Nephron (organoid): Measurements from ENCODE around the gene NAP1L5.

Experiments used
- H3K27ac Mint-ChIP-seq, 3 experiments: 2 replicates each; pipeline ENCODE4 v1.8.0; 2020; ENCODE audit warnings: mixed read lengths in 3 of 3, mild to moderate bottlenecking in 2 of 3, moderate library complexity in 1 of 3
- H3K27me3 Mint-ChIP-seq: 2 replicates; pipeline ENCODE4 v1.8.0; 2021; ENCODE audit warnings: low read depth, mild to moderate bottlenecking, moderate library complexity, mixed read lengths
- H3K36me3 Mint-ChIP-seq: 2 replicates; pipeline ENCODE4 v1.8.0; 2020; ENCODE audit warnings: low read depth, mixed read lengths
- H3K4me1 Mint-ChIP-seq: 2 replicates; pipeline ENCODE4 v1.8.0; 2020; ENCODE audit warnings: mixed read lengths
- H3K4me3 Mint-ChIP-seq, 3 experiments: 2 replicates each; pipeline ENCODE4 v1.8.0; 2020; ENCODE audit warnings: mild to moderate bottlenecking in 3 of 3, mixed read lengths in 3 of 3, moderate library complexity in 2 of 3
- H3K9me3 Mint-ChIP-seq: 2 replicates; pipeline ENCODE4 v1.8.0; 2020; ENCODE audit warnings: mixed read lengths
- TF ChIP-seq, protein P1 (sequence below), 3 experiments: fragments of 200-600 bp; sonication (generic); IDR thresholded peaks; one replicate each; pipeline ENCODE4 v1.5.0; 2021; ENCODE audit warnings: antibody characterized with exemption in 3 of 3; ENCODE audit not compliant: unreplicated experiment in 3 of 3

NAP1L5 gene

DNA sequence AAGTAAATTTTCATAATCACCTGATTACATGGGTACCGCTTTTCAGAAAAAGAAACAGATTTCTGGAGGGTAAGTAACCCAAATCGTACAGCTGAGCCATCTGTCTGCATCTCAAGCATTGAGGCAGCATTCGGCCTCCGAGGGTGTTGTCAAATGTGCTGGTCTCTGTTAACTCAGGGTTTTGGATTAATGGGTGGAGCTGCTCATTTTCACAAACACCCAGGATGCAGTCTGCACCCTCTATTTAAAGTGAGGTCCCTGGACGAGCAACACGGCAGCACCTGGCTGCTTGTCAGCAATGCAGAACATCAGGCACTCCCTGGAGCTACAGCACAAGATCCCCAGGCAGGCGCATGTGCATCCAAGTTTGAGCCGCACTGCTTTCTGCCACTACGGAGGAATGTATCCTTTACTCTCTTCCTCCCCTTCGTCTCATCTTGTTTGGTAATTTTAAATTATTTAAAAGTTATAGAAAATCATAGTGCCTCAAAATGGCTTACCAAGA, 24.7 kb upstream of the NAP1L5 start:
- TF ChIP-seq, protein P1, sequence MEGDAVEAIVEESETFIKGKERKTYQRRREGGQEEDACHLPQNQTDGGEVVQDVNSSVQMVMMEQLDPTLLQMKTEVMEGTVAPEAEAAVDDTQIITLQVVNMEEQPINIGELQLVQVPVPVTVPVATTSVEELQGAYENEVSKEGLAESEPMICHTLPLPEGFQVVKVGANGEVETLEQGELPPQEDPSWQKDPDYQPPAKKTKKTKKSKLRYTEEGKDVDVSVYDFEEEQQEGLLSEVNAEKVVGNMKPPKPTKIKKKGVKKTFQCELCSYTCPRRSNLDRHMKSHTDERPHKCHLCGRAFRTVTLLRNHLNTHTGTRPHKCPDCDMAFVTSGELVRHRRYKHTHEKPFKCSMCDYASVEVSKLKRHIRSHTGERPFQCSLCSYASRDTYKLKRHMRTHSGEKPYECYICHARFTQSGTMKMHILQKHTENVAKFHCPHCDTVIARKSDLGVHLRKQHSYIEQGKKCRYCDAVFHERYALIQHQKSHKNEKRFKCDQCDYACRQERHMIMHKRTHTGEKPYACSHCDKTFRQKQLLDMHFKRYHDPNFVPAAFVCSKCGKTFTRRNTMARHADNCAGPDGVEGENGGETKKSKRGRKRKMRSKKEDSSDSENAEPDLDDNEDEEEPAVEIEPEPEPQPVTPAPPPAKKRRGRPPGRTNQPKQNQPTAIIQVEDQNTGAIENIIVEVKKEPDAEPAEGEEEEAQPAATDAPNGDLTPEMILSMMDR (IDR thresholded peaks at IDR 0.05; ENCODE audit: unreplicated experiment in 3 of 3) = no peak
- Mint-ChIP-seq H3K4me3 (no peak overlapping the region), H3K36me3 (peaks cover 65% of the 10 kb centered on the region), H3K27ac (no peak overlapping the region), H3K27me3 (no peaks in the 10 kb centered on the region), H3K9me3 (peaks cover 18% of the 10 kb centered on the region), H3K4me1 (no peaks in the 10 kb centered on the region)

DNA sequence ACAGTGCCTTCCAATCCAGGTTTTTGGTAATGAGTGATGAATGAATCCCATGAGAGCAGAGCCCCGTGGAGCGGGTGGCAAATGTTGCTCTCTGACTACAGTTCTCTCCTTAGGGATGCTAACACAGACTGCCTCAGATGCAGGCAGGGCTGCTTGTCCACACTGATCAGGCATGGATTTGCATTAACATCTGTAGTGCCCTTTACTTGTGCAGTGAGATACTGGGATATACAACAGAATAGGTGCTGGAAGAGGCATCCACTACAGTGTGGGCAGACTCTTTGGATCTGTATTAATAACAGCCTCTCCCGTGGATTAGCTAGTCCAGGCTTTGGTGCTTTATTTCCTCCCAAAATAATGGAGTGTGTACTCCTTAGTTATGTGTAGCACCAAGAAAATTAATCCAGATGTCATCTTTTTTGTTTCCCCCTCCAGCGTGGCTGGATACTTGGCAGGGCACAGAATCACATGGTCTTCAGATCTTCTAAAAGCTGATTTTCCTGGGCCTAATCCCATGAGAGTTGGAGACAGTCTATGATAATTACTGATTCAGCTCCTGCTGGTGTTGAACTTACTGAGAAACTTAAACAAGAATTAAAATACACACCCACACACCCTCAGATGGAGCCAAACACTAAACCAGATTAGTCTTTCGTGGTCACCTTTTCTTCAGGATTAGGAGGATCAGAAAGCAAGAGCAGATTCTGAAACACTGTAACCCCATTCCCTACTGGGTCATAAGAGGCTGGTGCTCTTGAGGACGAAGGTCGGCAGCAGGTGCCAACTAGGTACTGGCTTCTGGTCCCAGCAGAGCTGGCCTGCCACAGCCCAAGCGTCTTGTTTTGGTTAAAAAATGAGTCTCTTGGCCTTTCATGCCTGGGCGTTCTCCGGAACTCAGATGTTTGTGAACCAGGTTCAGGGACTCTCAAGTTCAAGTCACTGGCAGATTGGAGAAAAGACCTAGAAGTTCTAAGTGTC, 23.1 kb upstream of the NAP1L5 start:
- H3K4me1 Mint-ChIP-seq = no peaks in the 10 kb centered on the region
- H3K27ac Mint-ChIP-seq = no peak overlapping the region
- no peaks in the 10 kb centered on the region for H3K27me3 Mint-ChIP-seq
- peaks cover 32% of the 10 kb centered on the region for H3K9me3 Mint-ChIP-seq
- peaks cover 73% of the 10 kb centered on the region for H3K36me3 Mint-ChIP-seq
- TF ChIP-seq, protein P1 (IDR thresholded peaks at IDR 0.05; ENCODE audit: unreplicated experiment in 3 of 3) = no peak
- H3K4me3 Mint-ChIP-seq = no peak overlapping the region

DNA sequence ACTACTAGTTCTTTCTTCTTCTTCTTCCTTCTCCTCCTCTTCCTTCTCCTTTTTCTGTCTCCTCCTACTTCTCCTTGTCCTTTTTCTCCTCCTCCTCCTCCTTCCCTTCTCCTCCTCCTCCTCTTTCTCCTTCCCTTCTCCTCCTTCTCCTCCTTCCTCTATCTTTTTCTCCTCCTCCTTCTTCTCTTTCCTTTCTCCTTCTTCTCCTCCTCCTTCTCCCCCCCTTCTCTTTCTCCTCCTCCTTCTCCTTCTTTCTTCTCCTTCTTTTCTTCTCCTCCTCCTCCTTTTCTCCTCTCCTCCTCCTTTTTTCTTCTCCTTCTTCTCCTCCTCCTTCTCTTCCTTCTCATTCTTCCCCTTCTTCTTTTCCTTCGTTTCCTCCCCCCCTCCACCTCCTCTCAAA, 21.8 kb upstream of the NAP1L5 start:
- peaks cover 83% of the 10 kb centered on the region for H3K36me3 Mint-ChIP-seq
- TF ChIP-seq, protein P1 (IDR thresholded peaks at IDR 0.05; ENCODE audit: unreplicated experiment in 3 of 3) = no peak
- no peak overlapping the region for H3K27ac Mint-ChIP-seq
- peaks cover 44% of the 10 kb centered on the region for H3K9me3 Mint-ChIP-seq
- no peaks in the 10 kb centered on the region for H3K4me1 Mint-ChIP-seq
- H3K4me3 Mint-ChIP-seq = no peak overlapping the region
- H3K27me3 Mint-ChIP-seq = peaks cover 4% of the 10 kb centered on the region

DNA sequence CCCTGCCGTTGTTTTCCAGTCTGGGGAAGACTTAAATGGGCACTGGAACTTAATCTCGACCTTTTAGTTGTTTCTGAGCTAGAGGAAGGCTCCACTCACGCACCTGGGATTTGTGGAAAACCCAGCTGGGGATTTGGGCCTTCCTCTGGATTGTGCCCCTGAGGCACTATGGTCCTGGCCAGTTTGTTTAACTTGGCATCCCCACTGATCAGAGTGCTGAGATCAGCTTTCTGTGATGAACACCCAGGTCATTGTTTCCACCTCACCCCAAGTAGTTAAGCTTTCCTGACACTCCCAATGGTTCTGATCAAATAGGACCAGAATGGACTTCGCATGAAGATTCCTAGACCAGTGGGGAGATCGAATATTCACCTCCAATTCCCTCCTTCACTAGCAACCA, 20.5 kb upstream of the NAP1L5 start:
- no peak overlapping the region for H3K27ac Mint-ChIP-seq
- peaks cover 52% of the 10 kb centered on the region for H3K9me3 Mint-ChIP-seq
- TF ChIP-seq, protein P1 (IDR thresholded peaks at IDR 0.05; ENCODE audit: unreplicated experiment in 3 of 3) = no peak
- H3K4me1 Mint-ChIP-seq = no peaks in the 10 kb centered on the region
- H3K4me3 Mint-ChIP-seq = no peak overlapping the region
- peaks cover 4% of the 10 kb centered on the region for H3K27me3 Mint-ChIP-seq
- peaks cover 90% of the 10 kb centered on the region for H3K36me3 Mint-ChIP-seq

DNA sequence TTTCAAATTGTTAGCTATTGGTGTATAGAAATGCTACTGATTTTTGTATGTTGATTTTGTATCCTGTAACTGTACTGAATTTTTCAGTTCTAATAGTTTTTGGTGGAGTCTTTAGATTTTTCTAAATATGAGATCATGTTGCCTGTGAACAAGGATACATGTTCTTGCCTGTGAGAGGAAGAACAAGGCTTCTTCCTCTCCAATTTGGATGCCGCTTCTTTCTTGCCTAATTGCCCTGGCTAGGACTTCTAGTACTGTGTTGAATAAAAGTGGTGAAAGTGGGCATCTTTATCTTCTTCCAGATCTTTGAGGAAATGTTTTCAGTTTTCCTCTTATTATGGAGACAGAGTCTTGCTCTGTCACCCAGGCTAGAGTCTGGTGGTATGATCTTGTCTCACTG, 16.2 kb upstream of the NAP1L5 start:
- Mint-ChIP-seq H3K4me1 (no peaks in the 10 kb centered on the region), H3K36me3 (peaks cover 73% of the 10 kb centered on the region), H3K9me3 (peaks cover 58% of the 10 kb centered on the region), H3K27me3 (peaks cover 4% of the 10 kb centered on the region), H3K27ac (no peak overlapping the region), H3K4me3 (no peak overlapping the region)
- TF ChIP-seq, protein P1 (IDR thresholded peaks at IDR 0.05; ENCODE audit: unreplicated experiment in 3 of 3) = no peak
